Hepatocyte (in vitro differentiated cells): ENCODE data around the gene PSMC1. TPM values are rescaled to one million over a fixed set of nuclear protein-coding genes. Genes with fewer than 3 reads are reported as not detected.

Source experiments
- DNase-seq: peaks from one replicate; pipeline ENCODE4 v3.0.0-alpha.2; 2016; ENCODE audit warnings: low spot score
- H2AFZ ChIP-seq: fragments of 200-600 bp; sonication (generic); 2 replicates; pipeline ENCODE4 v1.6.0; 2016; ENCODE audit warnings: antibody characterized with exemption, mild to moderate bottlenecking
- H3K27ac ChIP-seq: fragments of 200-600 bp; sonication (generic); 2 replicates; pipeline ENCODE4 v1.5.1; 2016; ENCODE audit warnings: mild to moderate bottlenecking
- H3K27me3 ChIP-seq: fragments of 200-600 bp; sonication (generic); 2 replicates; pipeline ENCODE4 v1.6.1; 2016
- H3K36me3 ChIP-seq: fragments of 200-600 bp; sonication (generic); replicated peaks from 2 replicates; pipeline ENCODE4 v1.5.1; 2016; ENCODE audit warnings: low read depth; ENCODE audit not compliant: insufficient read depth
- H3K4me1 ChIP-seq: fragments of 200-600 bp; sonication (generic); 2 replicates; pipeline ENCODE4 v1.5.1; 2016; ENCODE audit warnings: mild to moderate bottlenecking, moderate library complexity; ENCODE audit not compliant: insufficient read depth
- H3K4me2 ChIP-seq: fragments of 200-600 bp; sonication (generic); 2 replicates; pipeline ENCODE4 v1.6.0; 2016
- H3K4me3 ChIP-seq: fragments of 200-600 bp; sonication (generic); 2 replicates; pipeline ENCODE4 v1.5.1; 2016; ENCODE audit warnings: mild to moderate bottlenecking
- H3K79me2 ChIP-seq: fragments of 200-600 bp; sonication (generic); 2 replicates; pipeline ENCODE4 v1.6.0; 2017; ENCODE audit warnings: mild to moderate bottlenecking
- H3K9me2 ChIP-seq: fragments of 200-600 bp; sonication (generic); replicated peaks from 2 replicates; pipeline ENCODE4 v1.6.0; 2017; ENCODE audit warnings: mild to moderate bottlenecking; ENCODE audit not compliant: insufficient read depth
- H3K9me3 ChIP-seq: fragments of 200-600 bp; sonication (generic); 2 replicates; pipeline ENCODE4 v1.5.1; 2016; ENCODE audit warnings: low read depth, mild to moderate bottlenecking
- H4K20me1 ChIP-seq: fragments of 200-600 bp; sonication (generic); 2 replicates; pipeline ENCODE4 v1.6.0; 2016; ENCODE audit warnings: mild to moderate bottlenecking; ENCODE audit not compliant: insufficient read depth, poor library complexity, severe bottlenecking
- CTCF ChIP-seq: fragments of 200-600 bp; sonication (generic); IDR thresholded peaks from 2 replicates; pipeline ENCODE4 v1.5.1; 2016; ENCODE audit warnings: antibody characterized with exemption, mild to moderate bottlenecking; ENCODE audit not compliant: poor library complexity
- EZH2 ChIP-seq: fragments of 200-600 bp; sonication (generic); IDR thresholded peaks from 2 replicates; pipeline ENCODE4 v1.6.1; 2016; ENCODE audit warnings: antibody characterized with exemption, mild to moderate bottlenecking, borderline replicate concordance
- EZH2phosphoT487 ChIP-seq: fragments of 200-600 bp; sonication (generic); IDR thresholded peaks from one replicate; pipeline ENCODE4 v1.6.1; 2018; ENCODE audit warnings: antibody characterized with exemption, mild to moderate bottlenecking, low read depth, moderate library complexity; ENCODE audit not compliant: unreplicated experiment, severe bottlenecking
- WGBS: methylation state at CpG from one replicate; pipeline ENCODE4 v1.1.6; 2016; ENCODE audit warnings: low lambda C conversion rate; ENCODE audit errors: missing lambda C conversion rate; 5-methylcytosine and 5-hydroxymethylcytosine counted together
- polyA plus RNA-seq: library from polyadenylated mRNA; unstranded; fragments of >200 nt; fragmentation: Nextera tagmentation; extraction: Ambion mirVana; gene quantifications from 2 replicates; pipeline ENCODE4 v1.2.1, GENCODE V29; 2016
- total RNA-seq: library from RNA; depleted of rRNA; stranded (reverse); fragments of >200 nt; gene quantifications from 2 replicates; pipeline ENCODE4 v1.2.3, GENCODE V29; 2014

Gene PSMC1
- total and polyA plus RNA-seq, 2 experiments from 2014 or later, result 144 to 171 TPM

GRCh38 chr14:90318016-90318415, 61.7 kb downstream of the PSMC1 start:
- Histone ChIP-seq H3K4me1 (no peaks in the 10 kb centered on the region), H2AFZ (no peak overlapping the region), H3K36me3 (no peaks in the 10 kb centered on the region), H3K27me3 (no peaks in the 10 kb centered on the region), H3K4me3 (no peak overlapping the region), H3K4me2 (no peak overlapping the region), H3K27ac (no peak overlapping the region), H3K9me3 (no peaks in the 10 kb centered on the region), H3K9me2 (no peaks in the 10 kb centered on the region), H4K20me1 (no peaks in the 10 kb centered on the region), H3K79me2 (peaks cover 35% of the 10 kb centered on the region)
- DNase-seq, result no peak
- WGBS, result 76% methylated on average over 4 of the region's 4 CpGs
- no peak for TF ChIP-seq EZH2
- no peak for TF ChIP-seq CTCF
- TF ChIP-seq EZH2phosphoT487, result no peak

DNA sequence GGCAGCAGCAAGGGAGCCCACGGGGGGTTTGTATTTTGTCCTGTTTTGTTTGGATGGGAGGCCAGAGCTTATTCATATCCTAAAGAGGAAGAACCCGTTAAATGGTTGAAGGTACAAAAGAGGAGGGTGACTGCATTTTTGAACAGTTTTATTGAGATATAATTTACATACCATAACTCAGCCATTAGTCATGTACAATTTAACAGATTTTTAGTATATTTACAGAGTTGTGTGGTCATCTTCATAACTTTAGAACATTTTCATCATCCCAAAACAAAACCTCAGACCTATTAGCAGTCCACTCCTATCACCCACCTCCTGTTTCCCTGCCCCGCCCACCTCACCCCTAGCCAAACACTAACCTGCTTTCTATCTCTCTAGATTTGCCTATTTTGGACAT, 62.8 kb downstream of the PSMC1 start:
- Histone ChIP-seq H3K36me3 (no peaks in the 10 kb centered on the region), H3K4me2 (no peak overlapping the region), H3K27ac (no peak overlapping the region), H3K27me3 (no peaks in the 10 kb centered on the region), H3K9me3 (no peaks in the 10 kb centered on the region), H3K4me3 (no peak overlapping the region), H3K9me2 (no peaks in the 10 kb centered on the region), H3K4me1 (no peaks in the 10 kb centered on the region), H4K20me1 (no peaks in the 10 kb centered on the region), H3K79me2 (peaks cover 45% of the 10 kb centered on the region), H2AFZ (no peak overlapping the region)
- TF ChIP-seq EZH2phosphoT487, result no peak
- TF ChIP-seq CTCF, result no peak
- no peak for TF ChIP-seq EZH2
- WGBS, result 95% methylated on average over 3 of the region's 3 CpGs
- no peak for DNase-seq

GRCh38 chr14:90319634-90320541, 63.5 kb downstream of the PSMC1 start:
- no peak overlapping the region for H3K4me2 ChIP-seq

More at GRCh38 chr14:90319634-90320541, 63.5 kb downstream of the PSMC1 start:
- Histone ChIP-seq H3K9me2 (no peaks in the 10 kb centered on the region), H3K4me3 (no peak overlapping the region), H3K4me1 (no peaks in the 10 kb centered on the region), H3K27me3 (no peaks in the 10 kb centered on the region), H3K79me2 (peaks cover 50% of the 10 kb centered on the region), H4K20me1 (no peaks in the 10 kb centered on the region), H3K36me3 (no peaks in the 10 kb centered on the region), H3K27ac (no peak overlapping the region), H3K9me3 (no peaks in the 10 kb centered on the region), H2AFZ (no peak overlapping the region)
- no peak for DNase-seq
- no peak for TF ChIP-seq EZH2phosphoT487
- TF ChIP-seq EZH2, result no peak
- no peak for TF ChIP-seq CTCF
- 99% methylated on average over 6 of the region's 6 CpGs for WGBS
